ENCODE results near the gene ZNF503.

The ZNF503 gene

DNA sequence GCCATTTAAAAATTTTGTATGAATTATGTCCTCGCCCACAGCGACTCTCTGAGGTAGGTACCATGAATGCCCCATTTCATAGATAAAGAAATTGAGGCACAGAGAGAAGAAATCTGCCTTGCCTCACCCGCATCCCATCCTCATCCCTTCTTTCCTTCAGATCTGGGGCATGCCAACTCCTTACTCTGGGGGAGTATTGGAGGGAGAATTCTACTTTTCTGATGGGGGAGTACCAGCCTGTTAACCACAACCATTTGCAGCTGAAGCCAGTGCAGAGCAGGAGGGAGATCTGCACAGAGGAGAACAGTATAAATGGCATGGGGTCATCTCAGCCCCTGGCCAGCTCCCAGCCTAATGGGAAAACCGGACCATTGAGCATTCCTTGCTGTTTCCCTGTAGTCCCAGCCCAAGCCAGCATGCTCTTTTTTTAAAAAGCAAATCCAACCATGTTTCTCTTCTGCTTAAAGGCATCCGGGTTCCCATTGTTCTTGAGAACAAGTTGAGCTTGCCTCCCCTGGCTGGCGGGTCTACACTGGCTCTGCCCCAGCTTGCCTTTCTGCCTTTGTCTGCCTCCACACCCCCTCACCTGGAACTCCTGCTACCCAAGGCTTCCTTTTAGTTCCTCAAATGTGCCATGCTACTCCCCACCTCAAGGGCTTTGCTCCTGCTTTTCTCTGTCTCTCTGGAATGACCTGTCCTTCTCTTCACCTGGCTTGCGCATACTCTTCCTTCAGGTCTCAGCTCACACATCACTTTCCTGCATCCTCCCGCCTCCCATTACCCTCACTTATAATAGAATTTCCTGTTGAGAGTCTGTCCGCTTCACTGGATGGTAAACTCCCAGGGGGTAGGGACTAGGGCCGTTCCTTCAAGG, 8.8 kb upstream of the ZNF503 start:
- TF ChIP-seq, protein P1, sequence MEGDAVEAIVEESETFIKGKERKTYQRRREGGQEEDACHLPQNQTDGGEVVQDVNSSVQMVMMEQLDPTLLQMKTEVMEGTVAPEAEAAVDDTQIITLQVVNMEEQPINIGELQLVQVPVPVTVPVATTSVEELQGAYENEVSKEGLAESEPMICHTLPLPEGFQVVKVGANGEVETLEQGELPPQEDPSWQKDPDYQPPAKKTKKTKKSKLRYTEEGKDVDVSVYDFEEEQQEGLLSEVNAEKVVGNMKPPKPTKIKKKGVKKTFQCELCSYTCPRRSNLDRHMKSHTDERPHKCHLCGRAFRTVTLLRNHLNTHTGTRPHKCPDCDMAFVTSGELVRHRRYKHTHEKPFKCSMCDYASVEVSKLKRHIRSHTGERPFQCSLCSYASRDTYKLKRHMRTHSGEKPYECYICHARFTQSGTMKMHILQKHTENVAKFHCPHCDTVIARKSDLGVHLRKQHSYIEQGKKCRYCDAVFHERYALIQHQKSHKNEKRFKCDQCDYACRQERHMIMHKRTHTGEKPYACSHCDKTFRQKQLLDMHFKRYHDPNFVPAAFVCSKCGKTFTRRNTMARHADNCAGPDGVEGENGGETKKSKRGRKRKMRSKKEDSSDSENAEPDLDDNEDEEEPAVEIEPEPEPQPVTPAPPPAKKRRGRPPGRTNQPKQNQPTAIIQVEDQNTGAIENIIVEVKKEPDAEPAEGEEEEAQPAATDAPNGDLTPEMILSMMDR (conservative IDR thresholded peaks at IDR 0.05) = no peak
- no peak for TF ChIP-seq ZFX (IDR thresholded peaks at IDR 0.05)
- peak overlapping the region; percentile 90 for H3K27ac ChIP-seq

DNA sequence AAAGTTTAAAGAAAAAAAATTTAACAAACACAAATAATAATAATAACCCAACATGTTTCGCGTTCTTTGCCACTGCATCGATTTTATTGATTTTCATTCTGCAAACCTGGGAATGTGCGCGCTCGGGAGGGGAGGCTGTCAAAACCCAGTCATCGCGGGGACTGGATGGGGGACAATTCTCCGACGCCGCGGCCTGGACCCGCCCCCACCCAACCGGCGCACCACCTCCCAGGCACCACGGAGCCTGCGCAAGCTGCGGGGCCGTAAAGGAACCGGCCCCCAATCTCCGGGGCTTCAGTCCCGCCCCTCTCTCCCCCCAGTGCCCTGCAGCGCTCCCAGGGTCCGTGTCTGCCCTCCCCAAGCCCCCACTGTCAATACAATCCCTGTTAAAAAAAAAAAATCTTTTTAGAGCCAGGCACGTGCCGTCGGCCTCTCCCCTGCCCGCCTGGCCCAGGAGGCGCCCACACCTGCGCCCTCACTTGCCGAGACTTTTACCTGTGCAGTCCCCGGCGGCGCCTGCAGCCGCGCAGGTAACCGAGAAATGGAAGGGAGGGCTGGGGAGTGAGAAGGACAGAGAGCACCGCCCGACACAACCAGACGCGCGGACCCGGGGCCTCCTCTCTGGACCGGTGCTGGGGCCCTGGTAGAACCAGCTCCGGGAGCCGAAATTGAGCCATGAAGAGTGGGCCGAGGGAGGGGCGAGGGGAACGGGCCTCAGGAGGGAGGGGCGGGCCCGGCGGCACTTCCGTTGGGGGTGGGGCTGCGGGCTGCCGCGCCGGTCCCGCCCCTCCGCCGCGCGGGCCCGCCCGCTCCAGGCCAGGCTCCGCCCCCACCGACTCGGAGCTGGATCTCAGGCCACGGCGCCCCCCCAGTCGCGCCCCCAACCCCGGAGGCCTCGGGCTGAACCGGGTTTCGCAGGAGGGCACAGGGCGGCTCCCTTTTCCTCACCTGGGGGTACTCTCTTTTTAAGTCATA, 7.6 kb upstream of the ZNF503 start:
- peak overlapping the region; percentile 90 for H3K27ac ChIP-seq
- TF ChIP-seq, protein P1 (conservative IDR thresholded peaks at IDR 0.05) = no peak; the same call in 1 of the 2 replicates
- TF ChIP-seq ZFX (IDR thresholded peaks at IDR 0.05) = peak; percentile 95

DNA sequence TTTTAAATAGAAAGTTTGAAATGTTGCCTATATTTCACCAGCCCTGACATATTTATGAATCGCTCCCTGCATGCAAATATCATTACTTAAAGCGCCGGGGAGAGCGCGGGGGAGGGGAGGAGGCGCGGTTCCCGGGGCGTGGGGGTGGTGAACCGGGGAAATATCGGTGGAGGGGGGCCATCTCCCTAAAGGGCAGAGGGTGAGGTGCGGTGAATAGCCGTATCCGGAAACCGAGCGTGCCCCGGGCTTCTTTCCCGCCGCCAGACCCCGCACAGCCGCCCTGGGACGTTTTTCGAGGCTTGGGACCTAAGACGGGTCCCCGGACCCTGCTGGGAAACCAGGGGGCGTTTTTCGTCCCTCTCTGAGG, 6.9 kb upstream of the ZNF503 start:
- peak overlapping the region; percentile 90 for H3K27ac ChIP-seq
- TF ChIP-seq, protein P1 (conservative IDR thresholded peaks at IDR 0.05) = no peak
- TF ChIP-seq ZFX (IDR thresholded peaks at IDR 0.05) = no peak

DNA sequence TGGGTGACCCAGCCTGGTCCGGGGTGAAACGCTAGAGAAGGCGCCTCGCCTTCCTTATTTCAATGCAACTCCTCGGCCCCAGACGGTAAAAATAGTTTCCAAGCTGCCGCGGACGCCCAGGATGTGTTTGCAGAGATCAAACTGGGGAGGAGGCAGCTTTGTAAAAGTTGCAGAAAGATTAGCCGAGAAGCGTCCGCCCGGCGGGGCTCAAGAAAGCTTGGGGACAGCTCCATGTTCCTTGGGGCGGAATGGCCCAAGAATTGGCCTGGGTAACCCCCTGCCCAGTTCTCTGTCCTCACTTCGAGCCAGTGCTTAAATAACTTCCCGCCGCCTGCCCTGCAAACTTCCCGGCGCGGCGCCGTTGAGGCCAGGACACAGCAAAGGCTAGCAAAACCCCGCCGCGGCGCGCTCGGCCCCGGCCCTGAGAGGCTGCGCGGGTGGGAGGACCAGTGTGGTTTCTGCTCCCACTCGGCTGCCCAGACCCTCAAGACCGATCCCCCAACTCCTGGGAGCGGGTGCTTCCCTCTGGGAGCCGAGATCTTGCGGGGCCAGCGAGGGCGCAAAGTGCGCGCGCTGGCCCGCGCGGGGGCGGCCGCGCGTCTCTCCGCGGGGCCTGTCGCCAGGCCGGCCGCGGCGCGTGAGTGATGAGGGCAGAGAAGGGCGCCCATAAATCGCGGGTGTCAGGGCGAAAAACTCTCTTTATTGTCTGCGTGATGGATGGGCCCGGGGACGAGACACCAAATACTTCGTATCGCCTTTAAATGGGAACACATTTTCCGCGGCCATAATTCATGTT, 6.3 kb upstream of the ZNF503 start:
- TF ChIP-seq, protein P1 (conservative IDR thresholded peaks at IDR 0.05) = no peak
- TF ChIP-seq ZFX (IDR thresholded peaks at IDR 0.05) = no peak
- peak overlapping the region; percentile 90 for H3K27ac ChIP-seq

DNA sequence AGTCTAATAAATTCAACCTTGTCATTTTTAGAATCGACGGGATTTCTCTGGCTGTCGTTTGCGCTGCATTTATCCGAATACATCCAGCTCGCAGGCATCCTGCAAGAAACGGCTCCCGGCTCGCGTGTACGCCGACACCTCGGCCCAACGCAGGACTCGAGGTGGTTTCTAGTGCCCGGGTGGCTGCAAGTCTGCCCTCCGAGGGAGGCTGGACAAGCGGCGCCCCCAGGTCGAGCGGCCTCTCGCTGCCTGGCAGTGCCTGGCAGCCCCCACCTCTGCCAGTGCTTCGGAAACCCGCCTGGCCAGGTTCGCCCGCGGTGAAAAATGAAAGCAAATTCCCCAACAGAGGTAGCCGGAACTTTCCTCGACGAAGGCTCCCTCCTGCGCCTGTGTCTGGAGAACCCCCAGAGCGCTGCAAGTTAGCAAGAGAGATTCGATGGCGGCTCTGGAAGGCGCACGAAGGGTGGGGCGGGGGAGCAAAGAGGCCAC, 5.7 kb upstream of the ZNF503 start:
- no peak overlapping the region for H3K27ac ChIP-seq
- TF ChIP-seq, protein P1 (conservative IDR thresholded peaks at IDR 0.05) = no peak
- no peak for TF ChIP-seq ZFX (IDR thresholded peaks at IDR 0.05)

- no peak for TF ChIP-seq ZFX (IDR thresholded peaks at IDR 0.05)
- TF ChIP-seq, protein P1 (conservative IDR thresholded peaks at IDR 0.05) = no peak
- H3K27ac ChIP-seq = no peak overlapping the region
Measured at GRCh38 chr10:75406462-75407223, 5.1 kb upstream of the ZNF503 start.

Measured in C4-2B (cell line).